ENCODE results near the gene ABCG1. TPM values are rescaled to one million over a fixed set of nuclear protein-coding genes. Genes with fewer than 3 reads are reported as not detected.
A peak's percentile ranks its signal among the peaks of the same experiment; 100 is the strongest.

The ABCG1 gene
- total and polyA plus RNA-seq, 11 donors = 3.3 to 25.3 (median 13.5) TPM

- intact Hi-C loops (cut with DNase I) = no loop called here
- ATAC-seq = no peak
- H3K4me1 ChIP-seq = peaks cover 0 to 8% (median 0%) of the 10 kb centered on the region in 12 donors
- TF ChIP-seq, protein P1, sequence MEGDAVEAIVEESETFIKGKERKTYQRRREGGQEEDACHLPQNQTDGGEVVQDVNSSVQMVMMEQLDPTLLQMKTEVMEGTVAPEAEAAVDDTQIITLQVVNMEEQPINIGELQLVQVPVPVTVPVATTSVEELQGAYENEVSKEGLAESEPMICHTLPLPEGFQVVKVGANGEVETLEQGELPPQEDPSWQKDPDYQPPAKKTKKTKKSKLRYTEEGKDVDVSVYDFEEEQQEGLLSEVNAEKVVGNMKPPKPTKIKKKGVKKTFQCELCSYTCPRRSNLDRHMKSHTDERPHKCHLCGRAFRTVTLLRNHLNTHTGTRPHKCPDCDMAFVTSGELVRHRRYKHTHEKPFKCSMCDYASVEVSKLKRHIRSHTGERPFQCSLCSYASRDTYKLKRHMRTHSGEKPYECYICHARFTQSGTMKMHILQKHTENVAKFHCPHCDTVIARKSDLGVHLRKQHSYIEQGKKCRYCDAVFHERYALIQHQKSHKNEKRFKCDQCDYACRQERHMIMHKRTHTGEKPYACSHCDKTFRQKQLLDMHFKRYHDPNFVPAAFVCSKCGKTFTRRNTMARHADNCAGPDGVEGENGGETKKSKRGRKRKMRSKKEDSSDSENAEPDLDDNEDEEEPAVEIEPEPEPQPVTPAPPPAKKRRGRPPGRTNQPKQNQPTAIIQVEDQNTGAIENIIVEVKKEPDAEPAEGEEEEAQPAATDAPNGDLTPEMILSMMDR (IDR thresholded peaks at IDR 0.05) = no peak
- TF ChIP-seq POLR2A (IDR thresholded peaks at IDR 0.05) = no peak
- H3K27ac ChIP-seq = no peak overlapping the region
- no peak for DNase-seq
- no peaks in the 10 kb centered on the region for H3K9me3 ChIP-seq
- H3K27me3 ChIP-seq = no peaks in the 10 kb centered on the region
- H3K4me3 ChIP-seq = no peak overlapping the region
- H3K36me3 ChIP-seq = peaks cover 0 to 67% (median 47%) of the 10 kb centered on the region in 9 donors
- WGBS, 4 donors = 83 to 87% (median 85%) methylated on average over 5 of the region's 5 CpGs
Measured at GRCh38 chr21:42288962-42289361, 70.0 kb downstream of the ABCG1 start.

GRCh38 chr21:42289926-42290325 lies 71.0 kb downstream of the ABCG1 start:
- no peak overlapping the region for H3K4me3 ChIP-seq
- H3K36me3 ChIP-seq = peaks cover 0 to 76% (median 56%) of the 10 kb centered on the region in 9 donors
- DNase-seq (peak in 4 of 5 donors; percentile 49 to 71 (median 59)), ATAC-seq (peak in 3 of 4 donors; percentile 22 to 60 (median 36))
- H3K4me1 ChIP-seq = peaks cover 0 to 8% (median 0%) of the 10 kb centered on the region in 12 donors
- no peaks in the 10 kb centered on the region for H3K27me3 ChIP-seq
- intact Hi-C loops (cut with DNase I) = no loop called here
- TF ChIP-seq, protein P1 (IDR thresholded peaks at IDR 0.05) = no peak
- no peak for TF ChIP-seq POLR2A (IDR thresholded peaks at IDR 0.05)
- 92 to 94% (median 92%) methylated on average over 18 of the region's 18 CpGs for whole genome bisulfite sequencing, 4 donors
- no peak overlapping the region for H3K27ac ChIP-seq
- H3K9me3 ChIP-seq = no peaks in the 10 kb centered on the region

- Histone ChIP-seq H3K4me3 (no peak overlapping the region), H3K27ac (no peak overlapping the region), H3K4me1 (peaks cover 0 to 8% (median 0%) of the 10 kb centered on the region in 12 donors), H3K36me3 (peaks cover 0 to 74% (median 55%) of the 10 kb centered on the region in 9 donors), H3K9me3 (no peaks in the 10 kb centered on the region), H3K27me3 (no peaks in the 10 kb centered on the region)
- 45 to 63% (median 59%) methylated on average over 2 to 3 of the region's 3 CpGs for WGBS, 4 donors
- no peak for DNase-seq
- intact Hi-C loops (cut with DNase I) = no loop called here
- ATAC-seq = no peak
- TF ChIP-seq, protein P1 (IDR thresholded peaks at IDR 0.05) = no peak
- TF ChIP-seq POLR2A (IDR thresholded peaks at IDR 0.05) = no peak
Measured at GRCh38 chr21:42290505-42290904, 71.6 kb downstream of the ABCG1 start.

- intact Hi-C loops (cut with DNase I) = no loop called here
- H3K9me3 ChIP-seq = no peaks in the 10 kb centered on the region
- peaks cover 0 to 8% (median 0%) of the 10 kb centered on the region in 12 donors for H3K4me1 ChIP-seq
- H3K4me3 ChIP-seq = no peak overlapping the region
- no peaks in the 10 kb centered on the region for H3K27me3 ChIP-seq
- peaks cover 0 to 67% (median 49%) of the 10 kb centered on the region in 9 donors for H3K36me3 ChIP-seq
- WGBS, 4 donors = 88 to 92% (median 91%) methylated on average over 32 to 35 of the region's 35 CpGs
- no peak for TF ChIP-seq POLR2A (IDR thresholded peaks at IDR 0.05)
- TF ChIP-seq, protein P1 (IDR thresholded peaks at IDR 0.05) = no peak
- DNase-seq = peak in 1 of 5 donors; percentile 14
- ATAC-seq = peak in 1 of 4 donors; percentile 12
- no peak overlapping the region for H3K27ac ChIP-seq
Measured at GRCh38 chr21:42291003-42291750, 72.2 kb downstream of the ABCG1 start.

All from heart left ventricle (tissue), 16 donors.